Measurements from ENCODE around the gene SLC66A1. TPM values are rescaled to one million over a fixed set of nuclear protein-coding genes. Genes with fewer than 3 reads are reported as not detected.

Gene SLC66A1
- total RNA-seq, 2 donors from 2014 or later: 10.6 to 13.1 TPM

DNA sequence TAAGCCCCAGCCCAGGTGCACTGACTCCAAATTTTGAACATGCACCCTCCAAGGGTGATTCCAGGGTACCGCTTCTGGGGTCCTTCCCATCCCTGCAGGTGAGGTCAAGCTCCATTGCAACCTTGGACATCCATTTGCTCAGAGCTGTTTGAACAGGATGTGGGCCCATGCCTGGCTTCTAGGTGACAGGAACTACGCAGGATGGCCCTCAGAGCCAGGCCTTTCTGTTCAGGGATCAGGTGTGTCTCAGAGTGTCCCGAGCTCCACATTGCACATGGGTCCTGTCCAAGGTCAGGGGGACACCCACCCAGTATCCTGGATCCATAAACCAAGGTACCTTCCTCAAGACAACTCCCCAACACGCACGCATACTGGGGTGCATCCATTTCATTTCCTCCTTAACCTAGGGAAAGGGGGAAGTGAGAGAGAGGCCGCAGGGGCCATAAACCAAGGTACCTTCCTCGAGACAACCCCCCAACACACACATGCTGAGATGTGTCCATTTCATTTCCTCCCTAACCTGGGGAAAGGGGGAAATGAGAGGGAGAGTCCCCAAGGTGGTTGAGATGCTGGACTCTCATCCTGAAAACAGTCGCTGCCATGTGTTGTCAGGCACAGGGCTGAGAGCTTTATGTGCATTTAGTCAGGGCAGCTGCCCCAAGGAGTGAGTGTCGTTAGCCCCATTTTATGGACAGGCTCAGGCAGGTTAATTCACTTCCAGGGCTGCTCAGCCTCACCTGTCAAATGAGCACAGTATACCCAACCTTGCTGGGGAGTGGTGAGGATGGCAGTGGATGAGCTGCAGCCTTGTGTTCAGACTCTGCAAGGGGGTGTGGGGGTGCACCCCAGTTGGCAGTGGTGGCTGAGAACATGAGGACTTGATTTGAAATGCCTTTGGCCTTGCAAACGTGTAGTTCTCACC is 2.1 kb downstream of the SLC66A1 start:
- TF ChIP-seq, protein P1, sequence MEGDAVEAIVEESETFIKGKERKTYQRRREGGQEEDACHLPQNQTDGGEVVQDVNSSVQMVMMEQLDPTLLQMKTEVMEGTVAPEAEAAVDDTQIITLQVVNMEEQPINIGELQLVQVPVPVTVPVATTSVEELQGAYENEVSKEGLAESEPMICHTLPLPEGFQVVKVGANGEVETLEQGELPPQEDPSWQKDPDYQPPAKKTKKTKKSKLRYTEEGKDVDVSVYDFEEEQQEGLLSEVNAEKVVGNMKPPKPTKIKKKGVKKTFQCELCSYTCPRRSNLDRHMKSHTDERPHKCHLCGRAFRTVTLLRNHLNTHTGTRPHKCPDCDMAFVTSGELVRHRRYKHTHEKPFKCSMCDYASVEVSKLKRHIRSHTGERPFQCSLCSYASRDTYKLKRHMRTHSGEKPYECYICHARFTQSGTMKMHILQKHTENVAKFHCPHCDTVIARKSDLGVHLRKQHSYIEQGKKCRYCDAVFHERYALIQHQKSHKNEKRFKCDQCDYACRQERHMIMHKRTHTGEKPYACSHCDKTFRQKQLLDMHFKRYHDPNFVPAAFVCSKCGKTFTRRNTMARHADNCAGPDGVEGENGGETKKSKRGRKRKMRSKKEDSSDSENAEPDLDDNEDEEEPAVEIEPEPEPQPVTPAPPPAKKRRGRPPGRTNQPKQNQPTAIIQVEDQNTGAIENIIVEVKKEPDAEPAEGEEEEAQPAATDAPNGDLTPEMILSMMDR (IDR thresholded peaks at IDR 0.05): no peak
- H3K27ac ChIP-seq: no peak overlapping the region
- intact Hi-C loops (cut with DNase I): no loop called here
- no peak for DNase-seq
- H3K4me1 ChIP-seq: peaks cover 11% of the 10 kb centered on the region
- no peaks in the 10 kb centered on the region for H3K9me3 ChIP-seq
- H3K36me3 ChIP-seq: no peaks in the 10 kb centered on the region
- H3K9ac ChIP-seq (ENCODE audit: low read depth in 2 of 2, low read length in 2 of 2): no peak overlapping the region
- no peaks in the 10 kb centered on the region for H3K27me3 ChIP-seq
- no peak overlapping the region for H3K4me3 ChIP-seq

DNA sequence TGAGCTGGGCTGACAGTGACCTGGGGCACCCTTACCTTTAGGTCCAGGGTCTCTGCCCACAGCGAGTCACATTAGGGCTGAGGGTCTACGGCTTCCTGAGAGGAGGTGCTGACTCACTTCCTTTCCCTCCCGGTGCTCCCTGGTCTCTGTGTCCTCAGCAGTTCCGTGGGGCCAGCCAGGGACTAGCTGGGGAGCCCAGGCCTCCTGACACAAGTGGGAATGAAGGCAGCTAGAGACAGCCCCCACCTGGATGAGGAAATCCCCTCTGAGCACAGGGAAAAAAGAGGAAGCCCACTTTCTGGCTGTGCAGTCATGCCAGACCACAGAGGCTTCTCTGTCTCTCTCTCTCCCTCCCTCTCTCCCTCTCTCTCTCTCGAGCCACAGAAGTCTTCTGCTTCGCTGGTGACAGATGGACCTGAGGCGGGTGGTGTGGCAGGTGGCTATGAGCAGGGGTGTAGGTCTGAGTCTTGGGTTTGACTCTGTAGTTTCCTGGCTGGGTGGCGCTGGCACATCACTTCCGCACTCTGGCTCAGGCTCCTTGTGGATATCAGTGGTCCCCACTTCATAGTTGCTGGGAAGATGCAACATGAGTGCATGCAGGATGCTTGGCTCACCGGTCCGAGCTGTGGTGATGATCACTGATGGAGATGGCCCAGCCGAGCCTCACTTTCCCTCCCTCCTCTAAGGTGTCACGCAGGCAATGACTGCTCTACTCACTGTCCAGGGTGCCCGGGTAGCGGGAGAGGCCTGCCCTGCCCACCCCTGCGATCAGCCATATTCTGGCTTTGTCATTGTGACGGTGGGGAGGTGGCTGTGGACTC is 3.5 kb downstream of the SLC66A1 start:
- Histone ChIP-seq H3K9ac (ENCODE audit: low read depth in 2 of 2, low read length in 2 of 2) (no peak overlapping the region), H3K9me3 (no peaks in the 10 kb centered on the region), H3K4me1 (peaks cover 10% of the 10 kb centered on the region), H3K36me3 (no peaks in the 10 kb centered on the region), H3K27ac (no peak overlapping the region), H3K27me3 (no peaks in the 10 kb centered on the region), H3K4me3 (no peak overlapping the region)
- TF ChIP-seq, protein P1 (IDR thresholded peaks at IDR 0.05): no peak
- intact Hi-C loops (cut with DNase I): no loop called here
- DNase-seq: no peak

DNA sequence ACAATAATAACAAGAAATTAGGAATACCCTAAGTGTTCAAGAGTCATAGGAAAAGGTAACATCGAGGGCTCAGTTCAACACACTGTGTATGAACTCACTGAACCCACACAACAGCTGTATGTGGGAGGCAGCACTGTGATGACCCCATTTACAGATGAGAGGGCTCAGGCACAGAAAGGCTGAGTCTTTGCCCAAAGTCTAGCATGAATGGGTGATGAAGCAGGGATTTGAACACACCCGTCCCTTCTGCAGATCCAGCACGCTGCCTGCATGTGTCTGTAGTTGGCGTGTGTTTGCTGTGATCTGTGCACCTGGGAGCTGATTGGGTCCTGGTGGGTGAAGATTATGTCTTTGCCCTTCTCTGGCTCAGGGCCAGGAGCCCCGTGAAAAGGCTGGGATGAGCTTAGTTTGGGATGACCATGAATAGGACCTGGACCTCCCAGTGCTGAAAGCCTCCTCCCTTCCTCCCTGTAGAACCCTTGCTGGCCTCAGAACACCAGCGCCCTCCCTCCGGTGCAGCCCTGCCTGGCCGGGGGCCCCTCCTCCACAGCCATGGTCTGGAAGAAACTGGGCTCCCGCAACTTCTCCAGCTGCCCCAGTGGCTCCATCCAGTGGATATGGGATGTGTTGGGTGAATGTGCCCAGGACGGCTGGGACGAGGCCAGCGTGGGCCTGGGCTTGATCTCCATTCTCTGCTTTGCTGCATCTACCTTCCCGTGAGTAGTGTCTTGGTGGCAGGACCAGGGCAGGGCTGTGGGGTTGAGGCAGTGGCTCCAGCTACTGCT is 5.2 kb downstream of the SLC66A1 start:
- TF ChIP-seq, protein P1 (IDR thresholded peaks at IDR 0.05): no peak
- Histone ChIP-seq H3K9ac (ENCODE audit: low read depth in 2 of 2, low read length in 2 of 2) (no peak overlapping the region), H3K9me3 (no peaks in the 10 kb centered on the region), H3K27ac (no peak overlapping the region), H3K27me3 (no peaks in the 10 kb centered on the region), H3K4me1 (peaks cover 5% of the 10 kb centered on the region), H3K4me3 (no peak overlapping the region), H3K36me3 (no peaks in the 10 kb centered on the region)
- intact Hi-C loops (cut with DNase I): no loop called here
- no peak for DNase-seq

DNA sequence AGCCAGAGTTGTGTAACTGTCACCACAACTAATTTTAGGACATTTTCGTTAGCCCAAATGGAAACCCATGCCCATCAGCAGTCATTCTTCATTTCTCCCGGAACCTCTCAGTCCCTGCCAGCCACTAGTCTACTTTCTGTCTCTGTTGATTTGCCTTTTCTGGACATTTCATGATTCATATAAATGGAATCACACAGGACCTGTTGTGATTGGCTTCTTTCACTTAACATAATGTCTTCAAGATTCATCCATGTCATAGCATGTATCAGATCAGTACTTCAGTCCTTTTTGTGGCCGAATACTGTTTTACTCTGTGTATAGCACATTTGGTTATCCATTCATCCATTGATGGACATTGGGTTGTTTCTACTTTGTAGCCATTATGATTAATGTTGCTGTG is 7.1 kb downstream of the SLC66A1 start:
- intact Hi-C loops (cut with DNase I): no loop called here
- no peaks in the 10 kb centered on the region for H3K36me3 ChIP-seq
- no peak for DNase-seq
- H3K4me3 ChIP-seq: no peak overlapping the region
- H3K9me3 ChIP-seq: no peaks in the 10 kb centered on the region
- H3K9ac ChIP-seq (ENCODE audit: low read depth in 2 of 2, low read length in 2 of 2): no peak overlapping the region
- no peaks in the 10 kb centered on the region for H3K27me3 ChIP-seq
- no peak overlapping the region for H3K27ac ChIP-seq
- TF ChIP-seq, protein P1 (IDR thresholded peaks at IDR 0.05): no peak
- H3K4me1 ChIP-seq: no peaks in the 10 kb centered on the region

DNA sequence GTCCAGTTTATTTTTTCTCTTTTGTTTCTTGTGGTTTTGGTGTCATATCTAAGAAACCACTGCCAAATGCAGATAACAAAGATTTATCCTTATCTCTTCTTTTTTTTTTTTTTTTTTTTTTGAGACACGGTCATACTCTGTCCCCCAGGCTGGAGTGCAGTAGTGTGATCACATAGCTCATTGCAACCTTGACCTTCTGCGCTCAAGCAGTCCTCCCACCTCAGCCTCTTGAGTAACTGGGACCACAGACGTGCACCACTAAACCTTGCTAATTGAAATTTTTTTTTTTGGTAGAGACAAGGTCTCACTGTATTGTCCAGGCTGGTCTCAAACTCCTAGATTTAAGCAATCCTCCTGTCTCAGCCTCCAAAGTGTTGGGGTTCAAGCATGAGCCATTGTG is 8.9 kb downstream of the SLC66A1 start:
- Histone ChIP-seq H3K27me3 (no peaks in the 10 kb centered on the region), H3K27ac (no peak overlapping the region), H3K9ac (ENCODE audit: low read depth in 2 of 2, low read length in 2 of 2) (no peak overlapping the region), H3K4me3 (no peak overlapping the region), H3K4me1 (no peaks in the 10 kb centered on the region), H3K9me3 (no peaks in the 10 kb centered on the region), H3K36me3 (no peaks in the 10 kb centered on the region)
- DNase-seq: no peak
- TF ChIP-seq, protein P1 (IDR thresholded peaks at IDR 0.05): no peak
- intact Hi-C loops (cut with DNase I): no loop called here
